Measurements from ENCODE around the gene ARMH2.

Gene ARMH2

DNA sequence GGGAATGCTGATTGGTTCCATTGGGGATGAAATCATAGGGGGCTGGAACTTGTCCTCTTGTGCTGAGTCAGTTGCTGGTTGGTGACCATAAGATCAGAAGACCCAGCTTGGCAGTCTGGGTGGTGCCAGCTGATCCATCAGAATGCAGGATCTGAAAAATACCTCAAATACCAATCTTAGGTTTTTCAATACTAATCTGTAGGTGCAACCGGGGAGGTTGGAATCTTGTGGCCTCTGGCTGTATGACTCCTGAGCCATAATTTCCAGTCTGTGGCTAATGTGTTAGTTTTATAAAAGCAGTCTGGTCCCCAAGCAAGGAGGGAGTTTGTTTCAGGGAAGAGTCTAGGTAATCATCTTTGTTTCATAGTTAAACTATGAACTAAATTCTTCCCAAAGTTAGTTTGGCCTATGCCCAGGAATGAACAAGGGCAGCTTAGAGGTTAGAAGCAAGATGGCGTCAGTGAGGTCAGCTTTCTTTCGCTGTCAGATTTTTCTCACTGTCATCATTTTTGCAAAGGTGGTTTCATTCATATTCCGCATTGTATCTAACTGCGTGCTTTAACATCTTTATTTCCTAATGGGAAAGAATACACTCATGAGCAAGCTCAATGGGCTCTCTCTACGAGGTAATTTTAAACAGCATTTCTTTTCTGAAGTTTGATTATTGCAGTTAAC lies 2.0 kb downstream of the ARMH2 start:
- TF ChIP-seq, protein P1, sequence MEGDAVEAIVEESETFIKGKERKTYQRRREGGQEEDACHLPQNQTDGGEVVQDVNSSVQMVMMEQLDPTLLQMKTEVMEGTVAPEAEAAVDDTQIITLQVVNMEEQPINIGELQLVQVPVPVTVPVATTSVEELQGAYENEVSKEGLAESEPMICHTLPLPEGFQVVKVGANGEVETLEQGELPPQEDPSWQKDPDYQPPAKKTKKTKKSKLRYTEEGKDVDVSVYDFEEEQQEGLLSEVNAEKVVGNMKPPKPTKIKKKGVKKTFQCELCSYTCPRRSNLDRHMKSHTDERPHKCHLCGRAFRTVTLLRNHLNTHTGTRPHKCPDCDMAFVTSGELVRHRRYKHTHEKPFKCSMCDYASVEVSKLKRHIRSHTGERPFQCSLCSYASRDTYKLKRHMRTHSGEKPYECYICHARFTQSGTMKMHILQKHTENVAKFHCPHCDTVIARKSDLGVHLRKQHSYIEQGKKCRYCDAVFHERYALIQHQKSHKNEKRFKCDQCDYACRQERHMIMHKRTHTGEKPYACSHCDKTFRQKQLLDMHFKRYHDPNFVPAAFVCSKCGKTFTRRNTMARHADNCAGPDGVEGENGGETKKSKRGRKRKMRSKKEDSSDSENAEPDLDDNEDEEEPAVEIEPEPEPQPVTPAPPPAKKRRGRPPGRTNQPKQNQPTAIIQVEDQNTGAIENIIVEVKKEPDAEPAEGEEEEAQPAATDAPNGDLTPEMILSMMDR (IDR thresholded peaks at IDR 0.05; ENCODE audit: extremely low read depth, missing control alignments): no peak
- no peak for DNase-seq (ENCODE audit: low spot score)

GRCh38 chr6:24795106-24795505 lies 3.6 kb downstream of the ARMH2 start:
- DNase-seq (ENCODE audit: low spot score): no peak
- TF ChIP-seq, protein P1 (IDR thresholded peaks at IDR 0.05; ENCODE audit: extremely low read depth, missing control alignments): no peak

DNA sequence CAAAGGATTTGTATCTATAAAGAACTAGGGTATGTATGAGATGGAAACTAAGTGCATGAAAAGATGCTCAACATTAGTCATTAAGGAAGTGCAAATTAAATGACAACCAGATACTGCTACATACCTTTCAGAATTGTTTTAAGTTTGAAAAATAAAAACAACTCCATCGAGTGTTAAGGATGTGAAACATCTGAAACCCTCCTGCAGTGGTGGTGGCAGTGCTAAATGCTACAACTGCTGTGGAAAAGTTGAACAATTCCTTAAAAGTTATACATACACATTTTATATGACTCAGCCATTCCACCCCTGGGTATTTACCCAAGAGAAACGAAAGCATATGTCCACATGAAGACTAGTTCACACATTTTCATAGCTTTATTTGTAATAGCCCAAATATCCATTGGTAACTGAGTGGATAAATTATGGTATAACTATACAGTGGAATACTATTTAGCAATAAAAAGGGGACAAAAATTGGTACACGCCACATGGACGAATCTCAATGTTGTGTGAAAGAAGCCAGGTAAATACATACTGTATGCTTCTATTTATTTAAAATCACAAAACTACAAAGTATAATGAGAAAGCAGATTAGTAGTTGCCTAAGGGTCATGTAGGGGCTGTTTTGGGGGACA lies 10.6 kb downstream of the ARMH2 start:
- DNase-seq (ENCODE audit: low spot score): no peak
- TF ChIP-seq, protein P1 (IDR thresholded peaks at IDR 0.05; ENCODE audit: extremely low read depth, missing control alignments): no peak

GRCh38 chr6:24780206-24780605 lies 18.5 kb downstream of the ARMH2 start:
- TF ChIP-seq, protein P1 (IDR thresholded peaks at IDR 0.05; ENCODE audit: extremely low read depth, missing control alignments): no peak
- DNase-seq (ENCODE audit: low spot score): no peak

DNA sequence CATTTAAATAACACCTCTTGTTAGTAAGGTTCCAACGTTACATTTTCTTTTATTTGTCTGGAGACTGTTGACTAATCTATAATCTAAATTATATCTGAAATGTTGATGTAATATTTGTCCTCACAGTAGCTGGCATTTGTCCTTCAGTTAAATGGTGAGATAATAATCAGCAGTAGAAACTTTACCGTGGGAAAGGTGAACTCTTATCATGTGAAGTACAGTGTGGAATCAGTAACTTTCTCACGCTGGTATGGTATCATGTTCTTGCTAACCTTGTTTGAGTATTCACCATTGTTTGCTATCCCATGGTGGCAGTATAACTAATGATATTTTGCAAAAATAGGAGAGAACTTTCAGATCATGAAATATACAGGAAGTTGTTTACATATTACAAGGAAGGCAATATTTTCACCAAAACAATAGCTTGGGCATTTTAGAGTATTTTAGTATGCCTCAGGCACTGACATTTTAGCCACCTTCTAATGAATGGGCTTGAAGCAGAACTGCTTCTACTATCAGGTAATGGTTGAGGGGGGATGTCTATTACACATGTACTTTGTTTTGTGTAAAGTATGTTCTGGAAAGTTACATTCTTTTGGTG lies 19.2 kb downstream of the ARMH2 start:
- TF ChIP-seq, protein P1 (IDR thresholded peaks at IDR 0.05; ENCODE audit: extremely low read depth, missing control alignments): no peak
- DNase-seq (ENCODE audit: low spot score): peak; percentile 49

DNA sequence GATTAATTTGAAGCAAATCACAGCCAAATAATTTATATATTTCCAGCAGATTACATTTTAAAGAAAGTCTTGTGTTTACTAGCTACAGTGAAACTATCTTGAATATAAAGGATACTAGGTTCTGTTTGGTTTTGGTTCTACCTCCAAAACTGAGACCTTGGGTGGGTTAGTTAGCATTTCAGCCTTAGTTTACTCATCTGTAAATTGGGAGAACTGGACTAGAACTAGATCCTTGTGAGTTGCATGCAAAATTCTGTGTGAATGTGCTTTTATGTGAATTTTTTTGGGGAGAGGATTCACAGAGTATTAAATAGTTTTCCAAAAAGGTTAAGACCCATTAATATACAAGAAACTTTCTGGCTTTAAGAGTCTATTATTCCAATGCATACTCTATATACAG lies 19.8 kb downstream of the ARMH2 start:
- no peak for DNase-seq (ENCODE audit: low spot score)
- TF ChIP-seq, protein P1 (IDR thresholded peaks at IDR 0.05; ENCODE audit: extremely low read depth, missing control alignments): no peak

GRCh38 chr6:24778121-24778520 lies 20.6 kb downstream of the ARMH2 start:
- TF ChIP-seq, protein P1 (IDR thresholded peaks at IDR 0.05; ENCODE audit: extremely low read depth, missing control alignments): no peak
- no peak for DNase-seq (ENCODE audit: low spot score)
